WTC11 (cell line): ENCODE data around the gene CBX7.

Experiments used
- ATF3 ChIP-seq: sonication (generic); formaldehyde crosslinking; conservative IDR thresholded peaks from 2 replicates; pipeline ENCODE4 v1.8.1; 2022; ENCODE audit warnings: mild to moderate bottlenecking, missing genetic modification reagents
- CREB1 ChIP-seq: sonication (generic); formaldehyde crosslinking; IDR thresholded peaks from 2 replicates; pipeline ENCODE4 v1.8.0; 2023; ENCODE audit warnings: mild to moderate bottlenecking, missing genetic modification reagents
- CREM ChIP-seq: sonication (generic); formaldehyde crosslinking; IDR thresholded peaks from 2 replicates; pipeline ENCODE4 v1.8.1; 2022; ENCODE audit warnings: mild to moderate bottlenecking, missing genetic modification reagents, moderate library complexity
- CTCF ChIP-seq: fragments of 200-600 bp; IDR thresholded peaks from 2 replicates; pipeline ENCODE4 v1.8.0; 2022; ENCODE audit warnings: antibody characterized with exemption
- ETV6 ChIP-seq: sonication (generic); formaldehyde crosslinking; IDR thresholded peaks from 2 replicates; pipeline ENCODE4 v1.8.1; 2022; ENCODE audit warnings: mild to moderate bottlenecking, missing genetic modification reagents
- IRF2 ChIP-seq: sonication (generic); formaldehyde crosslinking; IDR thresholded peaks from 2 replicates; pipeline ENCODE4 v1.8.0; 2022; ENCODE audit warnings: low read depth, missing genetic modification reagents, borderline replicate concordance
- MLX ChIP-seq: sonication (generic); formaldehyde crosslinking; IDR thresholded peaks from 2 replicates; pipeline ENCODE4 v1.8.1; 2023; ENCODE audit warnings: mild to moderate bottlenecking, missing genetic modification reagents, moderate library complexity
- MXD4 ChIP-seq: fragments of 250-450 bp; sonication (Bioruptor Pico); IDR thresholded peaks from 2 replicates; pipeline ENCODE4 v1.8.0; 2021; ENCODE audit warnings: mild to moderate bottlenecking, moderate library complexity, borderline replicate concordance
- NR2C2 ChIP-seq: sonication (generic); formaldehyde crosslinking; IDR thresholded peaks from 2 replicates; pipeline ENCODE4 v1.8.0; 2022; ENCODE audit warnings: mild to moderate bottlenecking, missing genetic modification reagents
- SMAD3 ChIP-seq: sonication (generic); formaldehyde crosslinking; IDR thresholded peaks from 2 replicates; pipeline ENCODE4 v1.8.0; 2022; ENCODE audit warnings: missing genetic modification reagents, mild to moderate bottlenecking, borderline replicate concordance
- USF2 ChIP-seq: sonication (generic); formaldehyde crosslinking; IDR thresholded peaks from 2 replicates; pipeline ENCODE4 v1.8.1; 2023; ENCODE audit warnings: mild to moderate bottlenecking, missing genetic modification reagents, moderate library complexity

- TF ChIP-seq MLX (CRISPR knock-in tag) (no peak), NR2C2 (CRISPR knock-in tag) (no peak), SMAD3 (CRISPR knock-in tag) (no peak), USF2 (no peak), IRF2 (CRISPR knock-in tag) (no peak), MXD4 (CRISPR knock-in tag) (no peak), CTCF (no peak), ATF3 (CRISPR knock-in tag) (no peak), CREM (no peak), ETV6 (CRISPR knock-in tag) (no peak), CREB1 (CRISPR knock-in tag) (no peak)
These were observed 21.3 kb downstream of the CBX7 start for GRCh38 chr22:39130892-39131855.
